Gastroesophageal sphincter (tissue), 4 donors: ENCODE measurements around the gene PSD4. TPM values are rescaled to one million over a fixed set of nuclear protein-coding genes. Genes with fewer than 3 reads are reported as not detected.

Experiments used
- ATAC-seq: fragments of 150-250 bp; one replicate; pipeline ENCODE4 v1.9.1; 2016; ENCODE audit warnings: mild to moderate bottlenecking, moderate library complexity
- H3K27ac ChIP-seq, 4 donors: fragments of 200-600 bp; sonication (generic) in 3 of 4; 1 replicate in 3 of 4; 2 replicates in 1 of 4; pipeline ENCODE4 v1.5.1; 2016 to 2019
- H3K27me3 ChIP-seq: fragments of 200-600 bp; sonication (generic); one replicate; pipeline ENCODE4 v1.5.1; 2019
- H3K36me3 ChIP-seq, 2 donors: fragments of 200-600 bp; sonication (generic); one replicate each; pipeline ENCODE4 v1.5.1; 2019; ENCODE audit warnings: control low read depth in 1 of 2
- H3K4me1 ChIP-seq, 3 donors: fragments of 200-600 bp; sonication (generic); 1 replicate in 2 of 3; 2 replicates in 1 of 3; pipeline ENCODE4 v1.5.1; 2016 to 2019; ENCODE audit warnings: control low read depth in 2 of 3
- H3K4me3 ChIP-seq, 2 donors: fragments of 200-600 bp; sonication (generic); one replicate each; pipeline ENCODE4 v1.5.1; 2019; ENCODE audit warnings: mild to moderate bottlenecking in 1 of 2, moderate library complexity in 1 of 2
- H3K9me3 ChIP-seq, 3 donors: fragments of 200-600 bp; sonication (generic); one replicate each; pipeline ENCODE4 v1.5.1; 2017 to 2019; ENCODE audit warnings: control low read depth in 2 of 3
- CTCF ChIP-seq, 4 experiments: fragments of 200-600 bp in 2 of 4; fragments of 450-650 bp in 2 of 4; sonication (generic) in 1 of 4; IDR thresholded peaks; one replicate each; pipeline ENCODE4 v1.5.1; 2017 to 2019; ENCODE audit warnings: antibody characterized with exemption in 4 of 4, mild to moderate bottlenecking in 2 of 4, moderate library complexity in 2 of 4
- EP300 ChIP-seq: sonication (generic); formaldehyde crosslinking; IDR thresholded peaks from one replicate; pipeline ENCODE4 v1.6.1; 2017; ENCODE audit warnings: antibody characterized with exemption, mild to moderate bottlenecking
- POLR2A ChIP-seq, 2 donors: fragments of 450-650 bp; IDR thresholded peaks; one replicate each; pipeline ENCODE4 v1.6.1; 2017; ENCODE audit warnings: antibody characterized with exemption in 2 of 2, mild to moderate bottlenecking in 2 of 2, moderate library complexity in 1 of 2
- POLR2AphosphoS5 ChIP-seq: sonication (generic); formaldehyde crosslinking; IDR thresholded peaks from one replicate; pipeline ENCODE4 v1.6.1; 2017; ENCODE audit warnings: antibody characterized with exemption
- WGBS, 2 donors: methylation state at CpG; one replicate each; pipeline ENCODE4 v1.1.5; 2018; ENCODE audit warnings: low coverage in 1 of 2; 5-methylcytosine and 5-hydroxymethylcytosine counted together
- total RNA-seq, 4 donors: library from RNA; depleted of rRNA; stranded (reverse); fragments of >200 nt; gene quantifications; one replicate each; pipeline ENCODE4 v1.1.0, GENCODE V29; 2016

Gene PSD4
- total RNA-seq, 4 donors from 2014 or later = 3.0 to 4.4 (median 3.6) TPM

- TF ChIP-seq EP300 (no peak), CTCF (IDR thresholded peaks at IDR 0.05) (no peak), POLR2AphosphoS5 (no peak), POLR2A (IDR thresholded peaks at IDR 0.05) (no peak)
- H3K27ac ChIP-seq = peak overlapping the region in 3 of 4 donors; percentile 60 to 74 (median 68)
- WGBS, 2 donors = 40 to 84% methylated on average over 1 to 7 of the region's 8 CpGs
- no peaks in the 10 kb centered on the region for H3K9me3 ChIP-seq
- H3K4me1 ChIP-seq = peaks cover 0 to 28% (median 9%) of the 10 kb centered on the region in 3 donors
- H3K4me3 ChIP-seq = no peak overlapping the region
- peak; percentile 70 for ATAC-seq
- no peaks in the 10 kb centered on the region for H3K27me3 ChIP-seq
- no peaks in the 10 kb centered on the region for H3K36me3 ChIP-seq
These were observed 44.7 kb downstream of the PSD4 start for GRCh38 chr2:113218283-113219091.

GRCh38 chr2:113219092-113219441 lies 45.3 kb downstream of the PSD4 start:
- no peak for ATAC-seq
- Histone ChIP-seq H3K27me3 (no peaks in the 10 kb centered on the region), H3K4me1 (peaks cover 0 to 28% (median 9%) of the 10 kb centered on the region in 3 donors), H3K4me3 (no peak overlapping the region), H3K9me3 (no peaks in the 10 kb centered on the region), H3K27ac (peak overlapping the region in 3 of 4 donors; percentile 0 to 68 (median 47)), H3K36me3 (no peaks in the 10 kb centered on the region)
- WGBS, 2 donors = 67 to 83% methylated on average over 1 to 2 of the region's 2 CpGs
- no peak for TF ChIP-seq EP300
- no peak for TF ChIP-seq CTCF (IDR thresholded peaks at IDR 0.05)
- TF ChIP-seq POLR2AphosphoS5 = no peak
- no peak for TF ChIP-seq POLR2A (IDR thresholded peaks at IDR 0.05)

- TF ChIP-seq POLR2AphosphoS5 (no peak), EP300 (no peak), POLR2A (IDR thresholded peaks at IDR 0.05) (no peak), CTCF (IDR thresholded peaks at IDR 0.05) (no peak)
- Histone ChIP-seq H3K36me3 (no peaks in the 10 kb centered on the region), H3K4me3 (no peak overlapping the region), H3K4me1 (peaks cover 0 to 28% (median 9%) of the 10 kb centered on the region in 3 donors), H3K27me3 (no peaks in the 10 kb centered on the region), H3K27ac (peak overlapping the region in 3 of 4 donors; percentile 0 to 68 (median 47)), H3K9me3 (no peaks in the 10 kb centered on the region)
- no peak for ATAC-seq
- WGBS, 2 donors = 0 to 65% methylated on average over 1 to 5 of the region's 5 CpGs
These were observed 45.7 kb downstream of the PSD4 start for GRCh38 chr2:113219525-113219888.

GRCh38 chr2:113219889-113220641 lies 46.3 kb downstream of the PSD4 start:
- H3K27me3 ChIP-seq = no peaks in the 10 kb centered on the region
- peak; percentile 53 for ATAC-seq
- H3K4me1 ChIP-seq = peaks cover 0 to 28% (median 9%) of the 10 kb centered on the region in 3 donors
- no peaks in the 10 kb centered on the region for H3K36me3 ChIP-seq
- H3K27ac ChIP-seq = peak overlapping the region in 2 of 4 donors; percentile 47 to 68
- H3K9me3 ChIP-seq = no peaks in the 10 kb centered on the region
- H3K4me3 ChIP-seq = no peak overlapping the region
- TF ChIP-seq POLR2A (IDR thresholded peaks at IDR 0.05) (peak in 1 of 2 donors; percentile 13), EP300 (no peak)
- 58% methylated on average over 2 of the region's 6 CpGs; no CpG with 5 or more reads in 1 of the 2 donors for WGBS, 2 donors

GRCh38 chr2:113220970-113221708 lies 47.4 kb downstream of the PSD4 start:
- Histone ChIP-seq H3K36me3 (no peaks in the 10 kb centered on the region), H3K4me3 (no peak overlapping the region), H3K4me1 (peaks cover 0 to 39% (median 12%) of the 10 kb centered on the region in 3 donors), H3K9me3 (no peaks in the 10 kb centered on the region), H3K27ac (no peak overlapping the region), H3K27me3 (no peaks in the 10 kb centered on the region)
- no peak for ATAC-seq
- TF ChIP-seq CTCF (IDR thresholded peaks at IDR 0.05) = no peak
- TF ChIP-seq EP300 = no peak
- no peak for TF ChIP-seq POLR2AphosphoS5
- no peak for TF ChIP-seq POLR2A (IDR thresholded peaks at IDR 0.05)
- WGBS, 2 donors = 76 to 83% methylated on average over 5 to 6 of the region's 6 CpGs
